Adrenal gland (tissue), 5 donors: ENCODE data around the gene OR51M1.

Source experiments
- POLR2A ChIP-seq, 2 donors: fragments of 450-650 bp; IDR thresholded peaks; one replicate each; pipeline ENCODE4 v1.6.1; 2017; ENCODE audit warnings: antibody characterized with exemption in 2 of 2, mild to moderate bottlenecking in 2 of 2, moderate library complexity in 1 of 2
- TF ChIP-seq, protein P1 (sequence below), 6 experiments: fragments of 450-650 bp in 4 of 6; fragments of 200-600 bp in 2 of 6; sonication (generic) in 1 of 6; IDR thresholded peaks; 1 replicate in 5 of 6; 2 replicates in 1 of 6; pipeline versions ENCODE4 v1.5.1 to v1.8.0; 2016 to 2021; ENCODE audit warnings: antibody characterized with exemption in 6 of 6, mild to moderate bottlenecking in 2 of 6, moderate library complexity in 1 of 6
- donor health status: DM: no; HTN: no; CAD: no.

DNA sequence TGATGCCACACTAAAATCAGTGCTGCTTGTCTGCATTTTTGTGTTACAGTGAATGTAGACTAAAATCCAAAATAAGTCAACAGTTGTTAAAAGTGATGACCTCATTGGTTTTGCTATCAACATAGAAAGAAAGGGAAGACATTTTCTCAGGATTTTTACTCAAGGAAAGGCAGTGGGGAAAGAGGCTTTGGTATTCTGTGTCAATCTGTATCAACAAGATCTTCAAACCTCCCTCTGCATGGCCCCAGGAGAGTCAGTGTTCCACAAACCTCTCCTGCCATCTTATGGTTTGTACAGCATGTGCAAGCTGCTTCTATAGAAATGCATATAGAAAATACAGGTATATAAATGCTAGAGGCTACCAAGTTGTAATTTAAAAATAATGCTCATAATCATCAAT lies 13.8 kb upstream of the OR51M1 start:
- TF ChIP-seq, protein P1, sequence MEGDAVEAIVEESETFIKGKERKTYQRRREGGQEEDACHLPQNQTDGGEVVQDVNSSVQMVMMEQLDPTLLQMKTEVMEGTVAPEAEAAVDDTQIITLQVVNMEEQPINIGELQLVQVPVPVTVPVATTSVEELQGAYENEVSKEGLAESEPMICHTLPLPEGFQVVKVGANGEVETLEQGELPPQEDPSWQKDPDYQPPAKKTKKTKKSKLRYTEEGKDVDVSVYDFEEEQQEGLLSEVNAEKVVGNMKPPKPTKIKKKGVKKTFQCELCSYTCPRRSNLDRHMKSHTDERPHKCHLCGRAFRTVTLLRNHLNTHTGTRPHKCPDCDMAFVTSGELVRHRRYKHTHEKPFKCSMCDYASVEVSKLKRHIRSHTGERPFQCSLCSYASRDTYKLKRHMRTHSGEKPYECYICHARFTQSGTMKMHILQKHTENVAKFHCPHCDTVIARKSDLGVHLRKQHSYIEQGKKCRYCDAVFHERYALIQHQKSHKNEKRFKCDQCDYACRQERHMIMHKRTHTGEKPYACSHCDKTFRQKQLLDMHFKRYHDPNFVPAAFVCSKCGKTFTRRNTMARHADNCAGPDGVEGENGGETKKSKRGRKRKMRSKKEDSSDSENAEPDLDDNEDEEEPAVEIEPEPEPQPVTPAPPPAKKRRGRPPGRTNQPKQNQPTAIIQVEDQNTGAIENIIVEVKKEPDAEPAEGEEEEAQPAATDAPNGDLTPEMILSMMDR (IDR thresholded peaks at IDR 0.05): no peak
- no peak for TF ChIP-seq POLR2A (IDR thresholded peaks at IDR 0.05)
